ENCODE measurements around the gene PAX6.
A peak's percentile ranks its signal among the peaks of the same experiment; 100 is the strongest.

DNA sequence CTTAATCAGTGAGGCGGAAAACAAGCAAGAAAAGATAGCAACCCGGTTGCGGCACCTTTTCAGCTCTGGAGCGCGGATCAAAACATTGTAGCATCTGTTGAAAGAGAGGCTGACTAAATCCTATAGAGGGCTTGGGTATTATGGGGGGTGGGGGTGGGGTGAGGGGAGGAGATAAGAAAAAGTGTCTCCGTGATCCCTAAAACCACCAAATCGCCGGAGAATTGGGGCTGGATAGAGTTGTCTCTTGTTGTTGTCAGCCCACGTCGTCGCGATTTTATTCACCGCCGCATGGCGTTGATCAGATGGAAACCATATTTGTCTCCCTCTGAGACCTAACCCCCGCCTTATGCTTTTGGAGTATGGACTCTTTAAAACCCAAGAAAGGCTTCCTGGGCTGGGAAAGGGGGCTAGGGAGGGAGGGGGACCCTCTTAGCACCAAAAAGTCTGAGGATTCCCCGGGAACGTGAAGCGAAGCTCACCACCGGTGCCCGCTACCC, 13.0 kb downstream of the PAX6 start:
- peak; percentile 55 for TF ChIP-seq EZH2 (IDR thresholded peaks at IDR 0.05; ENCODE audit: borderline replicate concordance, low read depth, low read length, poor library complexity, severe bottlenecking)
- TF ChIP-seq, protein P1, sequence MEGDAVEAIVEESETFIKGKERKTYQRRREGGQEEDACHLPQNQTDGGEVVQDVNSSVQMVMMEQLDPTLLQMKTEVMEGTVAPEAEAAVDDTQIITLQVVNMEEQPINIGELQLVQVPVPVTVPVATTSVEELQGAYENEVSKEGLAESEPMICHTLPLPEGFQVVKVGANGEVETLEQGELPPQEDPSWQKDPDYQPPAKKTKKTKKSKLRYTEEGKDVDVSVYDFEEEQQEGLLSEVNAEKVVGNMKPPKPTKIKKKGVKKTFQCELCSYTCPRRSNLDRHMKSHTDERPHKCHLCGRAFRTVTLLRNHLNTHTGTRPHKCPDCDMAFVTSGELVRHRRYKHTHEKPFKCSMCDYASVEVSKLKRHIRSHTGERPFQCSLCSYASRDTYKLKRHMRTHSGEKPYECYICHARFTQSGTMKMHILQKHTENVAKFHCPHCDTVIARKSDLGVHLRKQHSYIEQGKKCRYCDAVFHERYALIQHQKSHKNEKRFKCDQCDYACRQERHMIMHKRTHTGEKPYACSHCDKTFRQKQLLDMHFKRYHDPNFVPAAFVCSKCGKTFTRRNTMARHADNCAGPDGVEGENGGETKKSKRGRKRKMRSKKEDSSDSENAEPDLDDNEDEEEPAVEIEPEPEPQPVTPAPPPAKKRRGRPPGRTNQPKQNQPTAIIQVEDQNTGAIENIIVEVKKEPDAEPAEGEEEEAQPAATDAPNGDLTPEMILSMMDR (conservative IDR thresholded peaks at IDR 0.05; ENCODE audit: low read depth, low read length) = no peak
